ENCODE data around the gene RALGDS. TPM values are rescaled to one million over a fixed set of nuclear protein-coding genes. Genes with fewer than 3 reads are reported as not detected.
A peak's percentile ranks its signal among the peaks of the same experiment; 100 is the strongest.

RALGDS gene
- polyA plus RNA-seq, 1 donor: 56.8 TPM

- no peak for DNase-seq
Measured at GRCh38 chr9:133134388-133135145, 13.5 kb upstream of the RALGDS start.

GRCh38 chr9:133133681-133134387 lies 12.8 kb upstream of the RALGDS start:
- peak; percentile 91 for DNase-seq

GRCh38 chr9:133132174-133132573 lies 11.1 kb upstream of the RALGDS start:
- DNase-seq: no peak

GRCh38 chr9:133131506-133131905 lies 10.5 kb upstream of the RALGDS start:
- DNase-seq: no peak

GRCh38 chr9:133130685-133131244 lies 9.7 kb upstream of the RALGDS start:
- no peak for DNase-seq

GRCh38 chr9:133129001-133129795 lies 8.2 kb upstream of the RALGDS start:
- no peak for DNase-seq

GRCh38 chr9:133128152-133128551 lies 7.1 kb upstream of the RALGDS start:
- DNase-seq: no peak

- no peak for DNase-seq
Measured at GRCh38 chr9:133127340-133127981, 6.4 kb upstream of the RALGDS start.

- DNase-seq: no peak
Measured at GRCh38 chr9:133126697-133127339, 5.8 kb upstream of the RALGDS start.

- DNase-seq: no peak
Measured at GRCh38 chr9:133125941-133126696, 5.1 kb upstream of the RALGDS start.

GRCh38 chr9:133124907-133125275 lies 3.9 kb upstream of the RALGDS start:
- DNase-seq: no peak

- DNase-seq: no peak
Measured at GRCh38 chr9:133124123-133124906, 3.3 kb upstream of the RALGDS start.

GRCh38 chr9:133122935-133123611 lies 2.0 kb upstream of the RALGDS start:
- DNase-seq: no peak

- no peak for DNase-seq
Measured at GRCh38 chr9:133122605-133122934, 1.5 kb upstream of the RALGDS start.

GRCh38 chr9:133121915-133122550 lies 993 bp upstream of the RALGDS start:
- DNase-seq: no peak

GRCh38 chr9:133120501-133121197 lies 391 bp downstream of the RALGDS start:
- DNase-seq: no peak

GRCh38 chr9:133119846-133120500 lies 1.1 kb downstream of the RALGDS start:
- no peak for DNase-seq
